HG03159 (cell line): ENCODE measurements around the gene CLSTN1.
"Not testable (repeated sequence)": the region's sequence is repeated elsewhere in the genome, so short reads cannot be mapped to it uniquely, and the experiment has no call there.

Experiments used
- ATAC-seq: cut with Tn5 transposase; IDR thresholded peaks from one replicate; pipeline ENCODE4 v1.9.1; 2021; ENCODE audit warnings: mild to moderate bottlenecking, moderate library complexity; ENCODE audit not compliant: unreplicated experiment

Gene CLSTN1

DNA sequence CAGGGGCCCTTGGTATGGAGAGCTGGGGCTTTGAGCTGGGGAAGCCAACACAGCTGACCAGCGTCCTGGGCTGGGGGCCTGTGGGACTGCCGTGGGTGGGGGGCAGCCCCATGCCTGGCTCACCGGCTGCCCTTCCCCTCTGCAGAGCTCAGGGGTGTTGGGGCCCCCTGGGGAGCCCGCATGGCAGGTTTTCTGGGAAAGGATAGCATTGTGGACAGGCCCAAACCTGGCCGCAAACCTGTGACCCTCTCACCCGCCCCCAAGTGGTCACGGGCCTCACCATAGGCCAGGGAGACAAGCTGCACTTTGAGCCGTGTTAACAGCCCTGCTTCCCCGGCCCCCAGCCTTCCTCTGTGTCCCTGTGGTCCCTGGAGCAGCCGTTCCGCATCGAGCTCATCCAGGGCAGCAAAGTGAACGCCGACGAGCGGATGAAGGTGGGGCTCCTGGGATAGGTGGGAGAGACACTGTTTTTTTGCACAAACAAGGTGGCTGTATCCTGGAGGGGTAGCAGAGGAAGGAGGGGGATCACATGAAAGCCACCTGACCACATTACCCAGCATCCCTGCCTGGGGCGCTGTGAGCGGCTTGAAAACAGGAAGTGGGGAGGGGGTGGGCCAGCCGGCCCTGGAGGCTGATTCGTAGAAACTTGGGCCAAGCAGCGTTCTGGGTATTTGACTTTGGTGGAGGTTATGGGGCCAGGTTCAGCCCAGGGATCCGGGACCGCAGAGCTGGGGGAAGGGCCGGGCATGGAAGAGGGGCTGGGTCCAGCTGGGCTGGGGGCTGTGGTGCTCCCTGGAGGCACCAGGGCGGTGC lies 106.4 kb downstream of the CLSTN1 start:
- ATAC-seq = peak; percentile 67

DNA sequence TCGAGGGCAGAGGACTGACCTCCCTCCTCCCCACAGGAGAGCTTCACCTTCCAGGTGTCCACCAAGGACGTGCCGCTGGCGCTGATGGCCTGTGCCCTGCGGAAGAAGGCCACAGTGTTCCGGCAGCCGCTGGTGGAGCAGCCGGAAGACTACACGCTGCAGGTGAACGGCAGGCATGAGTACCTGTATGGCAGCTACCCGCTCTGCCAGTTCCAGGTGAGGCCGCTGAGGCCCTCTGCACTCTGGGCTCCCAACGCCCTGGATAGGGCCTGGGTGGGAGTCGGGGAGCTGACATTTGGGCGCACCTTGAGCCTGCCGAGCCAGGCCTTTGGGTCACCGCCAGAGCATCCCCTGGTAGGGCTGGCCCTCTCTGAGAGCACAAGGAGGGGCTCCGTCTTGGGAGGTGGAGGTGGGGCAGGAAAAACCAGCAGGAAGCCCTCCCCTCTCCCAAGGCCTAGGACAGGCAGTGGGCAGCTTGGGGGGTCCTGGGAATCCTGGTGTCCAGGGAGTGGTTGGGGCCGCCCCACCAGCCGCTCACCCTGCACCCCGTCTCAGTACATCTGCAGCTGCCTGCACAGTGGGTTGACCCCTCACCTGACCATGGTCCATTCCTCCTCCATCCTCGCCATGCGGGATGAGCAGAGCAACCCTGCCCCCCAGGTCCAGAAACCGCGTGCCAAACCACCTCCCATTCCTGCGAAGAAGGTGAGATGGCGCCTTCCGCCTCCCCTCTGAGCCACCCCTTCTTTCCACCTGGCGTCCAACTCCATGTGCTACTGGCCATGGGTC lies 107.2 kb downstream of the CLSTN1 start:
- ATAC-seq = no peak

GRCh38 chr1:9715536-9716226 lies 108.1 kb downstream of the CLSTN1 start:
- no peak for ATAC-seq

DNA sequence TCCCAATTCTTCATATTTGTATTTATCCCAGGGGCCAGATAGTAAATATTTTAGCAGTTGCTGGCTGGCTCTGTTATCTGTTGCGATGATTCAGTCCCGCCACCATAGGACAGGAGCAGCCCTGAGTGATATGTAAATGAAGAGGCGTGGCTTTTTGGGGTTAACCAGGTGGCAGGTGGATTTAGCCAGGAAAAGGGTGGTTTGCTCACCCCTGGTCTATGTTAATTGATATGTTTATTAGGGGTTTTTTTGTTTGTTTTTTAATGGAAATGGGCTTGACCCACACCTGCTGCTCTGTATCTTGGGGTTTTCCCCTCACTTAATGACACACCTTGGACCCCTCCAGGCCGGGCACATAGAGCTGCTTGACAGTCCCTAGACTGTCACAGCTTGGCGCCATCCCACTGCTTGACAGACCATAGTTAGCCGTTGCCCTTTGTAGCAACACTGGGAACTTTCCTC lies 109.5 kb downstream of the CLSTN1 start:
- no peak for ATAC-seq

GRCh38 chr1:9712767-9713166 lies 111.0 kb downstream of the CLSTN1 start:
- ATAC-seq = not testable (repeated sequence)

DNA sequence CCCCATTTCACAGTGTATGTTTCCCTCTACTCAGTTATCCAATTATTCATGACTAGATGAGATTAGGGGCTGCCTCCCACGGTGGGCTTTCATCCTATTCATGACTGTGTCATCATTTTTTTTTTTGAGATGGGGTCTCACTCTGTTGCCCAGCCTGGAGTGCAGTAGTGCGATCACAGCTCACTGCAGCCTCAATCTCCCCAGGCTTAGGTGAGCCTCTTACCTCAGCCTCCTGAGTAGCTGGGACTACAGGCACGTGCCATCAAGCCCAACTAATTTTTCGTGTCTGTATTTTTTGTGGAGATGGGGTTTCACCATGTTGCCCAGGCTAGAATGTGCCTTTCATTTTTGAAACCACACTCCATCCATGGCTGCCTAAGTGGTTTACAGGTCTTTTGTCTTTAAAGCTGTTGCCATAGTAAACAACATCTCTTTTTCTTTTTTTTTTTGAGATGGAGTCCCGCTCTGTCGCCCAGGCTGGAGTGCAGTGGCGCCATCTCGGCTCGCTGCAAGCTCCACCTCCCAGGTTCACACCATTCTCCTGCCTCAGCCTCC lies 112.2 kb downstream of the CLSTN1 start:
- no peak for ATAC-seq

DNA sequence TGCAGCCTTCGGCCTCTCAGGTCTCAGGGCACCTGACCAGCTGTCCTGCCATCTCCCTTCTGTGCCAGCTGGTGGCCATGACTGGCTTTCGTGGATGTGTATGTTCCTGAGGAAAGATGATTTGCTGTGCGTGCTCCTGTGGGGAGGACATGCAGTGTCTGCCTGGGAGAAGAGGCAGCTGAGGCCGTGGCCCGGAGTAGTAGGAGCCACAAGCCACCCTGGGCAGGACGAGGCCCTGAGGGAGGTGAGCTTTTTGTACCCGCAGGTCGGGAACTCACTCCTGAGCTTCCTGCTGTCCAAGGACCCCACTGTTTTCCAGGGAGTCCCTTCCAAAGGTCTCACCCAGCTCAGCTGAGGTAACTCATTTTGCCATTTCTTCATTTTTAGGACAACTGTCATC lies 113.7 kb downstream of the CLSTN1 start:
- no peak for ATAC-seq

DNA sequence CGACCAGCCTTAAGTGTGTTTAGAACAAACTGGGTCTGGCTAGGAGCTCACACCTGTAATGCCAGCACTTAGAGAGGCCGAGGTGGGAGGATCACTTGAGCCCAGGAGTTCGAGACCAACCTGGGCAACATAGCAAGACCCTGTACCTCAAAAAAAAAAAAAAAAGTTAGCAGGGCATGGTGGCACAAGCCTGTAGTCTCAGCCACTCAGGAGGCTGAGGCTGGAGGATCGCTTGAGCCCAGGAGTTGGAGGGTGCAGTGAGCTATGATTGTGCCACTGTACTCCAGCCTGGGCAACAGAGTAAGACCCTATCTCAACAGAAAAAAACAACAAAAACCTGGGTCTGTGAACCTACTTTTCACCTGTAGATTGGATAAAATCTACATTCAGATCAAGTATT lies 117.6 kb downstream of the CLSTN1 start:
- no peak for ATAC-seq

- no peak for ATAC-seq
Measured at GRCh38 chr1:9705337-9706093, 118.2 kb downstream of the CLSTN1 start.

DNA sequence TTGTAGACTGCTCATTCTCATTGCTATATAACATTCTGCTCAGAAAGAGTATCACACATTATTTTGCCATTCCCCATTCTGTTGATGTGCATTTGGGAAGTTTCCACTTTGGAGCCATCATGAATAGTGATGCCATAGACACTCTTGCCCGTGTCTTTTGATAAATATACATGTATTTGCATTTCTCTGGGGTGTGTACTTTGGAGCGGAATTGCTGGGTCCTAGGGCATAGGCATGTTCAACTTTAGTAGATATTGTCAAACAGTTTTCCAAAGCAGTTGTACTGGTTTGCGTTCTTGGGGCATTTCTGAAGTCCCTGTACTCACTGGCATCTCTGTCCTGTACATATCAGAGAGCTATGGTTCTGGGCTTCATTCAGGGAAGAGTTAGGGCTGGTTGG lies 120.1 kb downstream of the CLSTN1 start:
- no peak for ATAC-seq

GRCh38 chr1:9703165-9703509 lies 120.6 kb downstream of the CLSTN1 start:
- ATAC-seq = no peak

- ATAC-seq = no peak
Measured at GRCh38 chr1:9701665-9702064, 122.1 kb downstream of the CLSTN1 start.

- no peak for ATAC-seq
Measured at GRCh38 chr1:9700340-9700739, 123.4 kb downstream of the CLSTN1 start.

- no peak for ATAC-seq
Measured at GRCh38 chr1:9699361-9699760, 124.4 kb downstream of the CLSTN1 start.

DNA sequence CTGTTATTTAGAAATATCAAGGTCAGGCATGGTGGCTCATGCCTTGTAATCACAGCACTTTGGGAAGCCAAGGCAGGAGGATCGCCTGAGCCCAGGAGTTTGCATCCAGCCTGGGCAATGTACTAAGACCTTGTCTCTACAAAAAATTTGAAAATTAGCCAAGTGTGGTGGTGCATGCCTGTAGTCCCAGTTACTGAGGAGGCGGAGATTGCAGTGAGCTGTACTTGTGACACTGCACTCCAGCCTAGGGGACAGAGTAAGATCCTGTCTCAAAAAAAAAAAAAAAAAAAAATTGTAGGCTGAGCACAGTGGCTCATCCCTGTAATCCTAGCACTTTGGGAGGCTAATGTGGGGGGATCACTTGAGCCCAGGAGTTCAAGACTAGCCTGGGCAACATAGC lies 127.0 kb downstream of the CLSTN1 start:
- no peak for ATAC-seq

DNA sequence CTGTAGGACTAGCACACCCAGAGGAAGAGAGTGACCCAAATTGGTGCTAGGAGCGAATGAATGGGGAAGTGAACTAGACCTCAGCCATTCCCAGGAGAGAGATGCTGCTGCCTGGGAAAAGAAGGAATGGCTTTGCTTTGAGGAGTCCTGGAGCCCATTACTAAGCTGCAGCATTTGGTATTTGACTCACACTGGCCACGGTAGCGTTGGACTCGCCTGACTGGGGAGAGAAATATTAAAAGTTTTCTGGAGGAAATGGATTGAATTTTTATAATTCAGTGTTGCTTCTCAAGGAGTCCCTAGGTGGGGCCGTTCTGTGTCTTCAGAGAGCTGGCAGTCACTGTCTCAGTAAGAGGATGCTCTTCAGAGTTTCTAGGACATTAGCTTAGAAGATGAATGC lies 132.1 kb downstream of the CLSTN1 start:
- no peak for ATAC-seq

GRCh38 chr1:9691108-9691445 lies 132.7 kb downstream of the CLSTN1 start:
- no peak for ATAC-seq

DNA sequence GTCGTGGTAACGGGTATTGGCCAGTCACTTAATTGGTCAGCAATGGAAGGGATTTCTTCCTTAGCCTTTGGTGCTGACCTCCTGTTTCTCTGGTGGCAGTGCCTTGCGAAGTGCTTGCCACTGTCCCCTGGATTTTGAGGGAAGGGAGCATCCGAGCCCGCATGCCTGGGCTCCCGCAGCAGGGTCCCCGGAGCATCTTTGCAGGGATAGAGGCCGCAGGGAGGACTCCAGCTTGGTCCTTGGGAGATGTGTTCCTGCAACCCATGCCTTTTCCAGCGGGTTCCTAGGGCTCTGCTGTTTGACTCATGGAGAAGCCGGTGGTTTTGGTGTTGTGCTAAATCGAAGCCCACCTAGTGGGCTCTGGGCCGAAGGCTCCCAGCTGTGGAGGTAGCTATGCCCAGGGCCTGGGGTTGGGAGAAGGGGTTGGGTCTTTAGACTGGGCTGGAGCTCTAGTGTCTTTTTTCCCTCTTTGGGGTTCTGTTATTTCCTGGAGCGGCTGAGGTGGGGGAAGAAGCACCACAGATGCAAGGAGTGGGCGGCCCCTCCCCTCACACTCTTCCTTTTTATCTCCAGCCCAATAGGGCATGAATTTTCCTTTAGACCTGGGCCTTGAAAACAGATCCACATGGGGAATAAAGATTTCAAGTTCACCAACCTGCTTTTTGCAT lies 133.2 kb downstream of the CLSTN1 start:
- no peak for ATAC-seq

GRCh38 chr1:9689971-9690381 lies 133.8 kb downstream of the CLSTN1 start:
- ATAC-seq = no peak

DNA sequence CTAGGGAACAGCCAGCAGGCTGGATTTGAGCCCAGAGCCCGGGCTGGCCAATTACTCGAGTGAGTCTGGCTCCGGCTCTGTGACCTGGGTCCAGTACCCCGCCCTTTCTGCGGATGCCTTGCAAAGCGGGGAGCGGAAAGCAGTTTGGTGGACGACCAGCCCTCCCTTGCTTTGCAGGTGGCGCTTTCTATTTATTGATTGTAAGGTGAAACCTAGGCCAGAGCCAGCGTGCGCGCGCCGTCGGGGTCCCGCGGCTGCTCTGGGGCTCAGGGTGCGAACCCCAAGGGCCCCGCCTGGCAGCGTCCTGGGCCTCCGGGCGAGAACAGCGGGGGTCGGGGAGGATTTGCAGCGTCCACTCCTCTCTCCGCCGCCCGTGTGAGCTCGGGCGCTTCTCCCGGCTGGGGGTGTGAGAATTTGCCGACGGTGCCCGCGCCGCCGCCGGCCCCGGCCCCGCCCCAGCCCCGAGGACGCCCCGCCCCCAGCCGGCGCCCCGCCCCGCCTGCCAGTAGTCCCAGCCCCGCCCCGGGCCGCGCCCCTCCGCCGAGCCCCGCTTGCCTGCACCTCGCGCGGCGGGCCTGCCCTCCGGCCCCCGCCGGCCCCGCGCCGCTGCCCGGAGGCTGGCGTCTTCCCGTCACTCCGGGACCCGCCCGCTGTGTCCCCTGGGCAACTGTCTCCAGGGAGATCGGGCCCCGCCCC lies 134.6 kb downstream of the CLSTN1 start:
- peak; percentile 47 for ATAC-seq
